HUES6 (cell line): ENCODE data around the gene EXOC6B.

Experiments
- H3K27ac ChIP-seq: 2 replicates; pipeline ENCODE4 v1.7.0; 2013; ENCODE audit warnings: low read depth, mild to moderate bottlenecking, low read length, inconsistent platforms
- H3K27me3 ChIP-seq: 2 replicates; pipeline ENCODE4 v1.6.1; 2013; ENCODE audit warnings: low read length; ENCODE audit not compliant: control insufficient read depth, insufficient read depth
- H3K36me3 ChIP-seq: 2 replicates; pipeline ENCODE4 v1.6.1; 2013; ENCODE audit warnings: low read length; ENCODE audit not compliant: control insufficient read depth, insufficient read depth
- H3K4me1 ChIP-seq: 2 replicates; pipeline ENCODE4 v1.6.1; 2013; ENCODE audit warnings: low read length; ENCODE audit not compliant: control insufficient read depth, insufficient read depth
- H3K4me3 ChIP-seq: 2 replicates; pipeline ENCODE4 v1.5.1; 2013; ENCODE audit warnings: low read depth, low read length
- H3K9ac ChIP-seq: one replicate; pipeline ENCODE4 v1.6.1; 2013; ENCODE audit warnings: mild to moderate bottlenecking, low read length
- H3K9me3 ChIP-seq: 2 replicates; pipeline ENCODE4 v1.6.1; 2013; ENCODE audit warnings: low read depth, low read length; ENCODE audit not compliant: control insufficient read depth, insufficient read depth

The EXOC6B gene

GRCh38 chr2:72810165-72810564 lies 15.7 kb downstream of the EXOC6B start:
- Histone ChIP-seq H3K9ac (no peak overlapping the region), H3K4me3 (no peak overlapping the region), H3K27me3 (no peaks in the 10 kb centered on the region), H3K4me1 (no peaks in the 10 kb centered on the region), H3K9me3 (peaks cover 6% of the 10 kb centered on the region; the same call in 1 of the 2 replicates), H3K27ac (no peak overlapping the region), H3K36me3 (peaks cover 3% of the 10 kb centered on the region; the same call in 1 of the 2 replicates)

GRCh38 chr2:72809095-72809494 lies 16.7 kb downstream of the EXOC6B start:
- Histone ChIP-seq H3K4me1 (no peaks in the 10 kb centered on the region), H3K4me3 (no peak overlapping the region), H3K27me3 (no peaks in the 10 kb centered on the region), H3K27ac (no peak overlapping the region), H3K36me3 (peaks cover 3% of the 10 kb centered on the region; the same call in 1 of the 2 replicates), H3K9me3 (peaks cover 6% of the 10 kb centered on the region; the same call in 1 of the 2 replicates), H3K9ac (no peak overlapping the region)

- Histone ChIP-seq H3K36me3 (peaks cover 3% of the 10 kb centered on the region; the same call in 1 of the 2 replicates), H3K9ac (no peak overlapping the region), H3K4me3 (no peak overlapping the region), H3K27me3 (no peaks in the 10 kb centered on the region), H3K9me3 (peaks cover 6% of the 10 kb centered on the region; the same call in 1 of the 2 replicates), H3K4me1 (no peaks in the 10 kb centered on the region), H3K27ac (no peak overlapping the region)
Measured at GRCh38 chr2:72806280-72806945, 19.4 kb downstream of the EXOC6B start.

- no peak overlapping the region for H3K9ac ChIP-seq
- no peak overlapping the region for H3K27ac ChIP-seq
- no peak overlapping the region for H3K4me3 ChIP-seq
- H3K9me3 ChIP-seq, result no peaks in the 10 kb centered on the region; the same call in 1 of the 2 replicates
- no peaks in the 10 kb centered on the region for H3K36me3 ChIP-seq
- no peaks in the 10 kb centered on the region for H3K27me3 ChIP-seq
- H3K4me1 ChIP-seq, result no peaks in the 10 kb centered on the region
Measured at GRCh38 chr2:72803626-72804320, 22.1 kb downstream of the EXOC6B start.

- no peaks in the 10 kb centered on the region for H3K4me1 ChIP-seq
- no peaks in the 10 kb centered on the region for H3K36me3 ChIP-seq
- no peaks in the 10 kb centered on the region for H3K9me3 ChIP-seq
- no peaks in the 10 kb centered on the region for H3K27me3 ChIP-seq
- H3K9ac ChIP-seq, result no peak overlapping the region
- H3K27ac ChIP-seq, result no peak overlapping the region
- no peak overlapping the region for H3K4me3 ChIP-seq
Measured at GRCh38 chr2:72803151-72803550, 22.7 kb downstream of the EXOC6B start.

GRCh38 chr2:72800492-72800891 lies 25.3 kb downstream of the EXOC6B start:
- H3K9ac ChIP-seq, result no peak overlapping the region
- H3K27ac ChIP-seq, result no peak overlapping the region
- H3K36me3 ChIP-seq, result no peaks in the 10 kb centered on the region
- H3K27me3 ChIP-seq, result no peaks in the 10 kb centered on the region
- no peaks in the 10 kb centered on the region for H3K9me3 ChIP-seq
- H3K4me1 ChIP-seq, result no peaks in the 10 kb centered on the region
- H3K4me3 ChIP-seq, result no peak overlapping the region

- no peaks in the 10 kb centered on the region for H3K9me3 ChIP-seq
- no peak overlapping the region for H3K9ac ChIP-seq
- 0 out of 2 replicates have a peak, but pooled peaks cover 6% of the 10 kb centered on the region for H3K4me1 ChIP-seq
- H3K4me3 ChIP-seq, result no peak overlapping the region
- no peak overlapping the region for H3K27ac ChIP-seq
- H3K27me3 ChIP-seq, result no peaks in the 10 kb centered on the region
- H3K36me3 ChIP-seq, result no peaks in the 10 kb centered on the region
Measured at GRCh38 chr2:72797740-72798139, 28.1 kb downstream of the EXOC6B start.

GRCh38 chr2:72796766-72797165 lies 29.1 kb downstream of the EXOC6B start:
- Histone ChIP-seq H3K27ac (no peak overlapping the region), H3K9ac (no peak overlapping the region), H3K9me3 (no peaks in the 10 kb centered on the region), H3K27me3 (no peaks in the 10 kb centered on the region), H3K36me3 (no peaks in the 10 kb centered on the region), H3K4me1 (0 out of 2 replicates have a peak, but pooled peaks cover 6% of the 10 kb centered on the region), H3K4me3 (no peak overlapping the region)

- H3K9me3 ChIP-seq, result no peaks in the 10 kb centered on the region
- H3K27ac ChIP-seq, result no peak overlapping the region
- H3K4me1 ChIP-seq, result 0 out of 2 replicates have a peak, but pooled peaks cover 6% of the 10 kb centered on the region
- no peak overlapping the region for H3K4me3 ChIP-seq
- no peak overlapping the region for H3K9ac ChIP-seq
- H3K27me3 ChIP-seq, result no peaks in the 10 kb centered on the region
- H3K36me3 ChIP-seq, result no peaks in the 10 kb centered on the region
Measured at GRCh38 chr2:72794572-72794971, 31.3 kb downstream of the EXOC6B start.

GRCh38 chr2:72793798-72794440 lies 31.9 kb downstream of the EXOC6B start:
- H3K27ac ChIP-seq, result no peak overlapping the region
- H3K4me3 ChIP-seq, result no peak overlapping the region
- 0 out of 2 replicates have a peak, but pooled peaks cover 6% of the 10 kb centered on the region for H3K4me1 ChIP-seq
- no peaks in the 10 kb centered on the region for H3K36me3 ChIP-seq
- no peaks in the 10 kb centered on the region for H3K9me3 ChIP-seq
- no peak overlapping the region for H3K9ac ChIP-seq
- H3K27me3 ChIP-seq, result no peaks in the 10 kb centered on the region

GRCh38 chr2:72789241-72789640 lies 36.6 kb downstream of the EXOC6B start:
- no peak overlapping the region for H3K9ac ChIP-seq
- H3K36me3 ChIP-seq, result peaks cover under 1% of the 10 kb centered on the region; the same call in 1 of the 2 replicates
- peaks cover 12% of the 10 kb centered on the region for H3K9me3 ChIP-seq
- H3K27ac ChIP-seq, result no peak overlapping the region
- no peaks in the 10 kb centered on the region for H3K4me1 ChIP-seq
- no peaks in the 10 kb centered on the region for H3K27me3 ChIP-seq
- H3K4me3 ChIP-seq, result no peak overlapping the region
